OCI-LY3 (cell line): ENCODE data around the gene CISD1.

ENCODE experiments used
- H2AFZ ChIP-seq: fragments of 200-600, 300-600 bp; shearing (Covaris generic); 2 replicates; pipeline ENCODE4 v1.6.0; 2014; ENCODE audit warnings: antibody characterized with exemption, low read depth, low read length
- H3K27ac ChIP-seq: fragments of 200-600, 300-600 bp; sonication (generic); 2 replicates; pipeline ENCODE4 v1.5.1; 2014; ENCODE audit warnings: mild to moderate bottlenecking, low read length, moderate library complexity, mixed read lengths
- H3K27me3 ChIP-seq: fragments of 200-600, 300-600 bp; sonication (generic); 2 replicates; pipeline ENCODE4 v1.6.1; 2014; ENCODE audit warnings: low read depth, low read length, mixed read lengths
- H3K36me3 ChIP-seq: fragments of 200-600, 300-600 bp; sonication (generic); replicated peaks from 2 replicates; pipeline ENCODE3; 2014; ENCODE audit warnings: low read depth, low read length, mixed read lengths
- H3K4me1 ChIP-seq: fragments of 300-600, 200-600 bp; sonication (generic); 2 replicates; pipeline ENCODE4 v1.6.1; 2014; ENCODE audit warnings: low read length, mixed read lengths
- H3K4me2 ChIP-seq: fragments of 200-600, 300-600 bp; sonication (generic); 2 replicates; pipeline ENCODE4 v1.6.1; 2014; ENCODE audit warnings: low read length, mixed read lengths
- H3K4me3 ChIP-seq: fragments of 300-600, 200-600 bp; sonication (generic); 2 replicates; pipeline ENCODE4 v1.5.1; 2014; ENCODE audit warnings: antibody characterized with exemption, mild to moderate bottlenecking, low read length, moderate library complexity
- H3K79me2 ChIP-seq: fragments of 300-600, 200-600 bp; shearing (Covaris generic); 2 replicates; pipeline ENCODE4 v1.6.1; 2014; ENCODE audit warnings: mild to moderate bottlenecking, low read length, mixed read lengths
- H3K9ac ChIP-seq: fragments of 300-600, 200-600 bp; shearing (Covaris generic); 2 replicates; pipeline ENCODE4 v1.6.0; 2014; ENCODE audit warnings: mild to moderate bottlenecking, low read length, moderate library complexity
- H3K9me3 ChIP-seq: fragments of 200-600, 300-600 bp; shearing (Covaris generic); 2 replicates; pipeline ENCODE4 v1.6.1; 2014; ENCODE audit warnings: low read length, mixed read lengths; ENCODE audit not compliant: insufficient read depth
- H4K20me1 ChIP-seq: fragments of 200-600, 300-600 bp; sonication (generic); 2 replicates; pipeline ENCODE4 v1.6.1; 2016; ENCODE audit warnings: low read length, mixed read lengths; ENCODE audit not compliant: insufficient read depth
- EZH2phosphoT487 ChIP-seq: fragments of 200-600 bp; shearing (Covaris generic); IDR thresholded peaks from 2 replicates; pipeline ENCODE4 v1.6.1; 2018; ENCODE audit warnings: antibody characterized with exemption, mixed run types, low read depth
- TF ChIP-seq, protein P1 (sequence below): fragments of 200-600, 300-600 bp; sonication (generic); IDR thresholded peaks from 2 replicates; pipeline ENCODE4 v1.5.1; 2014; ENCODE audit warnings: antibody characterized with exemption, low read length, low read depth

CISD1 gene

DNA sequence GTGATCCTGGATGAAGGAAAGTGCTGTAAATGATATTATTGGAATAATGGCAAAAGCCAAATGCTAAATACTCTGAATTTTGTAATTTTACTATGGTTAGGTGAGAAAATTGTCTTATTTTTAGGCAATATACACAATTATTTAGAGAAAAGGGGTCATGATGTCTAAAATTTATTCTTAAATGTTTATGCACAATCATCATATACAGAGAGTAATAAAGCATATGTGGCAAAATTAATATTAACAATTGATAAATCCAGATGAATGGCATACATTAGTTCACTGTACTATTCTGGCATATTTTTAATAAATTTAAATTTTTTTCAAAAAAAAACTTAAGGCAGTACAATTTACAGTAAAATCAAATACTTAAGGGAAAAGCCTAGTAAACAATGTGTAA is 8.6 kb upstream of the CISD1 start:
- Histone ChIP-seq H3K4me1 (peaks cover 14% of the 10 kb centered on the region), H3K27ac (no peak overlapping the region), H3K27me3 (no peaks in the 10 kb centered on the region), H4K20me1 (peaks cover 20% of the 10 kb centered on the region), H3K36me3 (no peaks in the 10 kb centered on the region), H3K79me2 (peaks cover 62% of the 10 kb centered on the region), H3K4me2 (no peak overlapping the region), H2AFZ (no peak overlapping the region), H3K4me3 (no peak overlapping the region), H3K9ac (no peak overlapping the region), H3K9me3 (no peaks in the 10 kb centered on the region)
- TF ChIP-seq, protein P1, sequence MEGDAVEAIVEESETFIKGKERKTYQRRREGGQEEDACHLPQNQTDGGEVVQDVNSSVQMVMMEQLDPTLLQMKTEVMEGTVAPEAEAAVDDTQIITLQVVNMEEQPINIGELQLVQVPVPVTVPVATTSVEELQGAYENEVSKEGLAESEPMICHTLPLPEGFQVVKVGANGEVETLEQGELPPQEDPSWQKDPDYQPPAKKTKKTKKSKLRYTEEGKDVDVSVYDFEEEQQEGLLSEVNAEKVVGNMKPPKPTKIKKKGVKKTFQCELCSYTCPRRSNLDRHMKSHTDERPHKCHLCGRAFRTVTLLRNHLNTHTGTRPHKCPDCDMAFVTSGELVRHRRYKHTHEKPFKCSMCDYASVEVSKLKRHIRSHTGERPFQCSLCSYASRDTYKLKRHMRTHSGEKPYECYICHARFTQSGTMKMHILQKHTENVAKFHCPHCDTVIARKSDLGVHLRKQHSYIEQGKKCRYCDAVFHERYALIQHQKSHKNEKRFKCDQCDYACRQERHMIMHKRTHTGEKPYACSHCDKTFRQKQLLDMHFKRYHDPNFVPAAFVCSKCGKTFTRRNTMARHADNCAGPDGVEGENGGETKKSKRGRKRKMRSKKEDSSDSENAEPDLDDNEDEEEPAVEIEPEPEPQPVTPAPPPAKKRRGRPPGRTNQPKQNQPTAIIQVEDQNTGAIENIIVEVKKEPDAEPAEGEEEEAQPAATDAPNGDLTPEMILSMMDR, result no peak

DNA sequence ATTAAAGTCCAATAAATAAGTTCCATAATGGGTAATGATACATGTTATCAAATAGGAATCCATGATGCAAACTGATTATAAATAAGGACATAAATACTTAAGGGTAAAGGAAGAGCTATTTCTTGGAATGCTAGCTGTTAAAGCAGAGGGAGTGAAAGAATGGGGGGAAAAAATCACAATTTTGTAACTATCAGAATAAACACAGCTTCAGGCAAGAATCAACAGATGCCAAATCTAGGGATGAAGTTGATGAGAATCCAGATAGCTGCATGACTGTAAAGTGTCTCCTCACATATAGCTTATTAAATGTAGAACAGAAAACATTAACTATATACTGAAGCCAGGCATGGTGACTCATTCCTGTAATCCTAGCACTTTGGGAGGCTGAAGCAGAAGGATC is 6.2 kb upstream of the CISD1 start:
- H3K4me3 ChIP-seq, result no peak overlapping the region
- H2AFZ ChIP-seq, result no peak overlapping the region
- no peak overlapping the region for H3K9ac ChIP-seq
- H3K4me2 ChIP-seq, result no peak overlapping the region
- no peaks in the 10 kb centered on the region for H3K9me3 ChIP-seq
- no peak overlapping the region for H3K27ac ChIP-seq
- no peaks in the 10 kb centered on the region for H3K27me3 ChIP-seq
- H3K36me3 ChIP-seq, result no peaks in the 10 kb centered on the region
- H4K20me1 ChIP-seq, result peaks cover 20% of the 10 kb centered on the region
- peaks cover 17% of the 10 kb centered on the region for H3K4me1 ChIP-seq
- TF ChIP-seq, protein P1, result no peak
- no peak for TF ChIP-seq EZH2phosphoT487
- peaks cover 83% of the 10 kb centered on the region for H3K79me2 ChIP-seq

DNA sequence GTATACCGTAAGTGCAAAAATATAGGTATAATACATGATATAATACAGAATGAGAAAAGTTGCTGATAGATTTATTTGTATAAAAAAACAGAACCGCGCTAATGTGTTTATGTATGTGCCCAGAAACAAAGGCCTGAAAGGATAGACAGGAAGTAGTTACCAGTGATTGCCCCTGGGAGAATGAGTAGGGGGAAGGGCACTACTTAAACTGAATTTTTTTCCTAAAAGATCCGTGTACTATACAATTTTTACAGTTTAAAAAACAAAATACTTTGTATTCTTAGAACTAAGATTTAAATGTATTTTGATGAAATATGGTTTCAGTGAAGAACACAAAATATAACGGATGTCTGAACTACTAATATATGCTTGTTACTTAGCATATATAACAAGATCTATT is 4.2 kb upstream of the CISD1 start:
- no peak overlapping the region for H3K27ac ChIP-seq
- H3K4me2 ChIP-seq, result peak overlapping the region; percentile 82
- H3K4me3 ChIP-seq, result peak overlapping the region; percentile 96
- peaks cover 14% of the 10 kb centered on the region for H4K20me1 ChIP-seq
- H3K9ac ChIP-seq, result 0 out of 2 replicates have a peak overlapping the region, but pooled peaks have one; percentile 73
- TF ChIP-seq EZH2phosphoT487, result no peak
- TF ChIP-seq, protein P1, result no peak
- peaks cover 80% of the 10 kb centered on the region for H3K79me2 ChIP-seq
- H3K27me3 ChIP-seq, result no peaks in the 10 kb centered on the region
- no peak overlapping the region for H2AFZ ChIP-seq
- no peaks in the 10 kb centered on the region for H3K36me3 ChIP-seq
- no peaks in the 10 kb centered on the region for H3K9me3 ChIP-seq
- peaks cover 17% of the 10 kb centered on the region for H3K4me1 ChIP-seq

DNA sequence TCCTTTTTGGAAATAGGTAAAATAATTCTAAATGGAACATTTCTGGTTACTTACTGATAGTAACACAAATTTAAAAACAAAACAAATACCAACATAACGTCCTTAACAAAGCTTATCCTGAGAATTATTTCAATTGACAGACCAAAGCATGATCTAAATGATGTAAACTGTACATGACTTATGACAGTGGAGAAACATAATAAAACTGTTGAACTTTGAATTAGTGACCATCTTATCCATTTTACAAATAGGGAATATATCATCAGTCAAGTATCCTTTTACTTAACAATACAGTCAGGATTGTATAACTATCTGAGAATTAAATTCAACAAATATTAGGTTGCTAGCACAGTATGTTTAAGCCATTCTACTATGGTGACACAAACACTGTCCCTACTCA is 3.7 kb upstream of the CISD1 start:
- Histone ChIP-seq H3K27ac (no peak overlapping the region), H3K79me2 (peaks cover 80% of the 10 kb centered on the region), H3K4me2 (peak overlapping the region; percentile 82), H4K20me1 (peaks cover 14% of the 10 kb centered on the region), H3K4me1 (peaks cover 17% of the 10 kb centered on the region), H3K9me3 (no peaks in the 10 kb centered on the region), H3K27me3 (no peaks in the 10 kb centered on the region), H3K36me3 (no peaks in the 10 kb centered on the region), H3K4me3 (peak overlapping the region; percentile 96), H2AFZ (no peak overlapping the region), H3K9ac (peak overlapping the region; percentile 73)
- TF ChIP-seq, protein P1, result no peak
- TF ChIP-seq EZH2phosphoT487, result no peak
